ENCODE data around the gene FAM3A.
"Not testable (repeated sequence)": the region's sequence is repeated elsewhere in the genome, so short reads cannot be mapped to it uniquely, and the experiment has no call there.

The FAM3A gene

DNA sequence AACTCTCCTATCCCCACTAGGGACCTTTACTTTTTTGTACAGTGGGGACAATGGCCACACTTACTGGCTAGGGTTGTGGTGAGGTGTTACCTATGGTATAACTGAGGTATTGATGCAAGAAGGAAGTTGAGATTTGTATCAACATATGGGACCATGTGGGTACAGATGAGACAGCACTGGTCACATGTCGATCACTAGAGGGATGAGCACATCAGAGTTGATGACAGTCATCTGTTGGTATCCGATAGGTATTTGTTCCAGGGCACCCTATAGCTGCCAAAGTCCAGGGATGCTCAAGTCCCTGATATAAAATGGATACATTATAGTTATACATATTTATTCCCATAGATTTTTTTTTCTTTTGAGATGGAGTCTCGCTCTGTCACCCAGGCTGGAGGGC, 13.0 kb downstream of the FAM3A start:
- DNase-seq (ENCODE audit: low read depth) = no peak

DNA sequence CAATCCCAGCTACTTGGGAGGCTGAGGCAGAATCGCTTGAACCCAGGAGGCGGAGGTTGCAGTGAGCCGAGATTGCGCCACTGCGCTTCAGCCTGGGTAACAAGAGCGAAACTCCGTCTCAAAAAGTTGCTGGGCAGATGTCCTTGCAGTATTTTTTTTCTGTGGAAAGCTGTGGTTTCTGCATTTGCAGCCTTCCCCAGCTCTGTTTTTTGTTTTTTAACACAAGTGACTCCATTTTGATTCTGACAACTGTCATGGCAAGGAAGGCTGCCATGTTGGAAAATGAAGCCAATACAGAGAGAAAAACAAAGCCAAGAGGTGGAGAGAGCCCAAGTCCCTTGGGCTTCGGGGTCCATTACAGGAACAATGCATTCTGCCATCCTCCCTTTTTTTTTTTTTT, 13.9 kb downstream of the FAM3A start:
- DNase-seq (ENCODE audit: low read depth) = no peak

DNA sequence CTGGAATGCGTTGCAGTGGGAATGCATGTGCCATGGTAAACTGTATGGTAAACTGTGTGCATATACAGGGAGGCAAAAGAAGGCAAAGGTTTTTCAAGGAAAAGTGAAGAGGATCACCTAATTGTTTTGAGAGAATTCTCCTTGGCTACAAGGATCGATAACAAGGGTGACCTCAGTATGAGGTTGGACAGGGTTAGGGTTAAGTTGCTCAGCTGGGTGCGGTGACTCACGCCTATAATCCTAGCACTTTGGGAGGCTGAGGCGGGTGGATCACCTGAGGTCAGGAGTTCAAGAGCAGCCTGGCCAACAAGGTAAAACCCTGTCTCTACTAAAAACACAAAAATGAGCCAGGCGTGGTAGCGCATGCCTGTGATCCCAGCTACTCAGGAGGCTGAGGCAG, 14.6 kb downstream of the FAM3A start:
- DNase-seq (ENCODE audit: low read depth) = not testable (repeated sequence)

DNA sequence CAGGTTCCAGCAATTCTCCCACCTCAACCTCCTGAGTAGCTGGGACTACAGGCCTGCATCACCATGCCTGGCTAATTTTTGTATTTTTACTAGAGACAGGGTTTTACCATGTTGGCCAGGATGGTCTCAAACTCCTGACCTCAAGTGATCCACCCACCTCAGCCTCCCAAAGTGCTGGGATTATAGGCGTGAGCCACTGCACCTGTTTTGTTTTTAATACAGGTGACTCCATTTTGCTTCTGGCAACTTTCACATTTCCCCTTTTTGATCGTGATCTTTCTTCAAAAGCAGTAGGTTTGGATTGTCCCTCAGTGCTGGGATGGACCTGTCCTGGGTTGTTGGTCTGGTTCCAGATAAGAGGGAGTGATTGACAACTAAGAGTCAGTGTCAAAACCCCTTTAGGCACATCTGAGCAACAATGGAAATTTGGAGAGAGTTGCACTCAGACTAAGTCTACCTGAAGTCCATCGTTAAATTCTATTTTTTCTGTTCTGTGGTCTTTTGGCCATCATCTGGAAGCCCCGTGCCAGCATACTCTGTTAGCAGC, 19.4 kb downstream of the FAM3A start:
- DNase-seq (ENCODE audit: low read depth) = not testable (repeated sequence)

DNA sequence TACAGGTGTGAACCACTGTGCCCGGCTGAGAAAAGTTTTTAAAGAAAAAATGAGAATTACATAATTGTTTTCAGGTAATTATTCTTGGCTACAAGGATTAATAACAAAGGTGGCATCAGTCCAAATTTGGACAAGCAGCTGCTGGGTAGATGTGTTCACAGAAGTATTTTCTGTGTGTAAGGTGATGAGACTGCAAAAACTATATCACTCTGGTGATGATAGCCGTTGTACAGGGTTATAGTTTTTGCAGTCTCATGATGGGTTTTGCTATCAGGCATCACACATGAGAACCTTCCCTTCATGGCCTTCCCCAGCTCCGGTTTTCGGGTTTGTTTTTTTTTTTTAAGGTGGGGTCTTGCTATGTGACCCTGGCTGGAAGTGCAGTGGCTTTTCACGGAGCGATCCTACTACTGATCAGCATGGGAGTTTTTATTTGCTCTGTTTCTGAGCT, 20.5 kb downstream of the FAM3A start:
- DNase-seq (ENCODE audit: low read depth) = no peak

DNA sequence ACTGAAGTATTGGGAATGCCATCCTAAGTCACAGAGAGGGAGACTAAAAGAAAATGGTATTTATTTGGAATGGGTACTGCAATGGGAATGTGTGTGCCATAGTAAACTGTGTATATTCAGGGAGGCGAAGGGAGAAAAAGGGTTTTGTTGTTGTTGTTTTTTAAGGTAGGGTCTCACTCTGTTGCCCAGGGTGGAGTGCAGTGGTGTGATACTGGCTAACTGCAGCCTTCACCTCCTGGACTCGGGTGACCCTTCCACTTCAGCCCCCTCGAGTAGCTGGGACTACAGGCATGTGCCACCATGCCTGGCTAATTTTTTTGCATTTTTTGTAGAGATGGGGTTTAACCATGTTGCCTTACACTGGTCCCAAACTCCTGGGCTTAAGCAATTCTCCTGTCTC, 21.3 kb downstream of the FAM3A start:
- DNase-seq (ENCODE audit: low read depth) = no peak

DNA sequence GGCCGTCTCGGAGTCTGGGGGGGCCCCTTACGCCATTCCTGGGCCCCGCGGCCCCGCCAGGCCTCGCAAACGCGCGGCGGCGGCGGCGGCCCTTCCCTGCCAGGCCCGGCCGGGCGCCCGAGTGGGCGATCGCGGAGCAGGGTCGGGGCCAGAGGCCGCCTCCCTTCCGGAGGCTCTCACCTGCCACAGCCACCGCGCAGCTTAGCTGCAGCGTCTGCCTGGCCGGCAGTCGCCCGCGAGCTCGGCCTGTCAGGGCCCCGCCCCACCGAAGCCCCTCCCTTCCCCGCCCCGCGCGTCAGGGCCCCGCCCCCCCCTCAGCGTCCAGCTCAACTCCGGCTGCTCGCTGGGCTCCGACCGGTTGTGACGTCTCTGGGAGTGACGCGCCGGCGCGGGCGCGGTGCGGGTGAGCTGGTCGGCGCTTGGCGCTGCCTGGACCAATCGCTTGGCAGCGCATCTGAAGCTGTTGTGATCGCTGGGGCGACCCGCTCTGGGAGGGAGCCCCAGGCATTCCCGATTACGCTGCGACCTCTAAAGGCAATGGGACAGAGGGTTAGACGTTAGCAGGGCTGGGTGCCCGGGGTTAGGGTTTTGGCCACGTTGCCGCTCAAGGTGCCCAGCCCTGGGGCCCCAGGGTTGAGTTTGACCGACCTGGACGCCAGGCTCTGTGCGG, 25.5 kb downstream of the FAM3A start, which contains the start of gene SLC10A3:
SLC10A3 (minus strand) TSS at position 216 of the 670 bp plus-strand sequence. CDS start 1,689 bp downstream, outside the sequence.
- DNase-seq (ENCODE audit: low read depth) = peak; percentile 87

DNA sequence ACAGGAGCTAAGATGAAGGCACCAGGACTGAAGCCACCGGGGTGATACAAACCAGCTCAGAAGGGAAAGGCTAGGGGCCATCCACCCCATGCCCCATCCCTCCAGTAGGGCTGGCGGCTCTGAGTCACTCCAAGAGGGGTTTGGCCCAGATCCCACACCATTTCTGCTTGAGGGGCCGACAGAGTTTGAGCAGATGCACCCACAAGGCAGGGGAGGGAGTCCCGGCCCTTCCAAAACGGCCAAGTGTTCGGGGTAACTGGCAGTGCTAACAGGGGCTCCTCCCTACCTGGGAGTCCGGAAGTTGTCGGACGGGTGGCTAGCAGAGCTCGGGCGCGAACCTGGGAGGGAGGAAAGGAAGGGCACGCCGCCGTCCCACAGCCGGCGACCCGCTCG, 26.0 kb downstream of the FAM3A start:
- peak; percentile 26 for DNase-seq (ENCODE audit: low read depth)

DNA sequence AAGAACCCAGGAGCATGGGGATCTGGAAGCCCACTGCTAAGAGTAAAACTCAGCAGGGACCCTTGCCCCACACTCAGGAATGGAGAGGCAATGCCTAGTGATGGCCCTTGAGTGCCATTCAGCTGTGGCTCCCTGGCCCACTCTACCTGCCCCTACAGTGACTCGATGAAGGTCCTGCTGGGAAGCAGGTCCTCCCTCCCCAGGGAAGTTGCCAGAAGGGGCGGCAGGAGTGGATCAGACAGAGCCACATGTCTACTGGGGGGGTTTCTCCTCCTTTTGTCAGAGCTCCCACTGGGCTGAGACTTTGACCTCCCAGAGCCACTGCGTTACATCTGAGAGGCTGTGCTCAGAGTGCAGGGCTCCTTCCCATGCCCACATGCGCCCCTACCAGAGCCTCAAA, 26.9 kb downstream of the FAM3A start:
- DNase-seq (ENCODE audit: low read depth) = no peak

DNA sequence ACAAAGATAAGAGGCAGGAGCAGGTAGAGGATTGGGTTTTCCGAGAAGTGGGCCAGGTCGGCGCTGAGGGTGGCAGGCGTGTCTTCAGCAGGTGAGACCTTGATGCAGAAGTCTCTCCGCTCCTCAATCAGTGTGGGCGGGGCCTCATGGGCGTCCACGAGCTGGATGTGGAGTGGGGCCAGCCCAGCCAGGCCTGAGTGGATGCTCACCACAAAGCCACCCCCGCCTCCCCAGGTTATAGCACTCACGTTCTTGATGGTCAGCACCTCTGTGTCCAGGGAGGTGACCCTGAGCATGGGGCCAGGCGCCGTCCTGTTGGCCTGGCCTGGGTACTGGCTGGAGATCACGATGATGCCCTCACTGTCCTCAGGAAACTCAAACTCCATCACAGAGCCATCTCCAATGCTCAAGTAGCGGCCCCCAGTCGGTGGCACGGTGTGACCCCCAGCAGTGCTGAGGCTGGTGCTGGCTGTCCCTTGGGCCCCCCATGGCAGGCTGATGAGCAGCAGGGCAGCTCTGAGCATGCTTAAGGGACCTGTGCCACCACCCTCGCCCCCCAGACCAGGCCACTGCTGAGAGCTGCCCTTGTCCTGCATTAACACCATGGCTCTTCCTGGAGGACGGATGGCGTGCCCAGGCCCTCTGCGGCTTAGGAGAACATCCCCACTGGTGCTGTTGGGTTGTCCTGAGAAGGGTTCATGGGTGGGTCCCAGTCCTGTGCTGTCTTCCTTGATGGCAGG, 27.5 kb downstream of the FAM3A start:
- DNase-seq (ENCODE audit: low read depth) = no peak

DNA sequence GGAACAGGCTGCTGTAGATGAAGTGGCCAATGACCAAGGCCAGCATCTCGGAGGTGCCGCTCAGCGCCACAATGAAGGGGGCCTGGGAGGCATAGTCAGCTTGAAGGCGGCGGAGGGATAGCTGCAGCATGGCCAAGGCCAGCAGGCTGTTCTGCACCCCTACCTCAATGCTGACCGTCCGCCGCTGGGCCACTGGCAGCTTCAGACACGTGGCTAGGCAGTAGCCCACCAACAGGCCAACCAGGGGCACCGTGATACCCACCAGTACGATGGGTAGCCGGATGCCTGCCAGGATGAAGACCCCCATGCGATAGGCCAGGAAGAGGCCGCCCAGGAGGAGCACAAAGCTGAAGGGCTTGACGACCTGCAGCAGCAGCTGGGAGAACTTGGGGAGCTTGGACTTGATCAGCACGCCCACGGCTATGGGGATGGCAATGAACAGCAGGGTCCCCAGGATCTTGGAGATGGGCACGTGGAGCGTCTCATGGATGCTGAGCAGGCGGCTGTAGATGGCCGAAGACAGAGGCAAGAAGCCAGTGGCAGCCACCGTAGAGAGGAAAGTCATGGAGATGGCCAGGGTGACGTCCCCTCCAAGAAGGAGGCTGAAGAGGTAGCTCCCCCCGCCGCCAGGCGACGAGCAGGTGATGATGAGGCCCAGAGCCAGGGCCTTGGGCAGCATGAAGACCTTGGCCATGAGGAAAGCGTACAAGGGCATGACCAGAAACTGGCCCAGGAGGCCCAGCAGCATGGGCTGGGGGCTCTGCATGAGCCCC, 28.3 kb downstream of the FAM3A start:
- DNase-seq (ENCODE audit: low read depth) = no peak

DNA sequence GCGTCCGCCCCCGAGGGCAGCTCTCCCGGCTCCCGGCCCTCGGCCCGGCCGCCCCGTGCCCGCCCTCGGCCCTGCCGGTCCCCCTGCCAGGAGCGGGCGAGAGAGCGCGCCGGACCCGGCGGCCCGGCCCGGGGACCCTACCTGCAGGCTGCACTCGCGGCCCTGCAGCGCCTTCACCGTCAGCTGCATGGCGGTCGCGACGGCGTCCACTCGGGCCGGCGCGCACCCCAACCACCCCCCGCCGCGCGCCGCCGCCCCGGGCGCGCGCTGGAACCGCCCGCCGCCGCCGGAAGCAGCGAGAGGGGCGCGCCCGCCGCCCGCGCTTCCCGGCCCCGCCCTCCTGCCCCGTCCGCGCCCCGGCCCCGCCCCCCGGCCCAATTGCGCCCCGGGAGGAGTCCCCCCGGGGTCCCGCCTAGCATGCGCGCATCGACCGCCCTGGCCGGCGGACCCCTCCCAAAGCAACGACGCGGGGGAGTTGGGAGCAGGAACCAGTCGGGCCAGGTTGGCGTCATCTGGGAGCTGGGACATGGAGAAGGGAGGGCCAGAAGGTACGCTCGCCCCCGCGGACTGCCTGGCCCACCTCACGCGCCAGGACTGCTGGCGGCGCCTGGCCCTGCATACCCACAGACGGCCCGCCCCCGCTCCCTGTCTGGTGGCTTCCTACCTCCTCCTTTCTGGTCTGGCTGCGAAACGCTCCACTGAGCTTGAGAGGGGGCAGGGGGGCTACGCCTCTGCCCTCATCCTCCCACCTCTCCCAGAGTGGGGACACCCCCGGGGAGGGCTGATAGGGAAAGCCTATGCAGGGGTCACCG, 29.4 kb downstream of the FAM3A start, which contains the start of gene UBL4A:
UBL4A (minus strand) TSS at position 220 of the 812 bp plus-strand sequence; CDS start at position 189, 31 bp downstream.
- no peak for DNase-seq (ENCODE audit: low read depth)

DNA sequence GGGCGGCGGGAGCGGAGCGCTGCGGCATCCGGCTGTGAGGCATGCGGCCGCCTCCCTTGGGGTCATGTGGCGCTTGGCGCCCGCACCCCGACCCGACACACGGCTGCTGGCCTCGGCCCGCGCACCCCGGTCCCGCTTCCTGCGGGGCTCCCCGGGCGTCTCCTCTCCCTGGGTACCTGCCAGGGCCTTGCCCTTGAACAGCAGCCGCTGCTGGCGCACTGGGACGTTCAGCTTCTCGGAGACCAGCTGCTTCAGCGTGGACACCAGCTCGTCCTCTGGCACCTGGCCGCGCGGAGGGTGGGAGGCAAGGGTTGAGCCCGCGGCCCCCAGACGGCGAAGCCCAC, 30.0 kb downstream of the FAM3A start:
- no peak for DNase-seq (ENCODE audit: low read depth)

DNA sequence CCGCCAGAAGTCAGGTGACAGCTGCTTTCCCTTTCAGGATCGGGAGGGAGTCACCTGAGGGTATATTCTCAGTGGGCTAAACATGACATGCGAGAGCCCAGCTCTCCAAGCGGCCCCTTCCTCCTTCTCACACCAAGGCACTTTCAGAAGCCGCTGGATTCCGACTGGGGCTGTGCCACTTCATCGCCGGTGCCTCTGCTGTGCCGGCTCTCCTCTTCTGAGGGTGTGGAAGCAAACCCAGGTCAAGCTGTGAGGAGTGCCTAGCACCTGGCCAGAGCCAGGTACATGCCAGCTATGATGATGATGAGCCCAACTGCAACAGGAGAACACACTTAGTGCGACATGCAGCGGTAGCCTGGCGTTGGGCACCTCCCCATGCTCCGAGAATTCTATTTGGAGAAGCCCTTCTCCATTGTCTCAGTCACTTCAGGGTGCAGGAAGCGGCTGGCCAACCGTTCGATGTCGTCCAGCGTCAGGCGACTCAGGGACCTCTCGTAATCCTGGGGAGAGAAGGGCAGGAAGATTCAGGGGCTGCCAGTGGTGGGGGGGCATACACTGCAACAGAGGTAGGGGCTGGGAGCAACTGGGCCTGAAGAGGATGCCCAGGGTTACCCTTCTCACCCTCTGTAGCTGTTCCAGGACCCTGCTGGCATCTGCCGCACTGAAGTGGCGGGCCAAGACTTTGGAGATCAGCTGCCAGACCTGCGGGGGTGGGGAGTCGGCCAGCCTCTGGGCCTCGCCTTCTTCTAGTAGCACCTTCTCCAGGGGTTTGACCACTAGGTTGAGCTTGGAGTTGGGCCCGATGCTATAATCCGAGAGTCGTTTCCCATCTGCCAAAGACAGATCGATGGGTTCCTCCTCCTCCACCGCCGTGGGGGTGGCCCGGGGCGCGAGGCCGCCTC, 30.6 kb downstream of the FAM3A start:
- DNase-seq (ENCODE audit: low read depth) = no peak

DNA sequence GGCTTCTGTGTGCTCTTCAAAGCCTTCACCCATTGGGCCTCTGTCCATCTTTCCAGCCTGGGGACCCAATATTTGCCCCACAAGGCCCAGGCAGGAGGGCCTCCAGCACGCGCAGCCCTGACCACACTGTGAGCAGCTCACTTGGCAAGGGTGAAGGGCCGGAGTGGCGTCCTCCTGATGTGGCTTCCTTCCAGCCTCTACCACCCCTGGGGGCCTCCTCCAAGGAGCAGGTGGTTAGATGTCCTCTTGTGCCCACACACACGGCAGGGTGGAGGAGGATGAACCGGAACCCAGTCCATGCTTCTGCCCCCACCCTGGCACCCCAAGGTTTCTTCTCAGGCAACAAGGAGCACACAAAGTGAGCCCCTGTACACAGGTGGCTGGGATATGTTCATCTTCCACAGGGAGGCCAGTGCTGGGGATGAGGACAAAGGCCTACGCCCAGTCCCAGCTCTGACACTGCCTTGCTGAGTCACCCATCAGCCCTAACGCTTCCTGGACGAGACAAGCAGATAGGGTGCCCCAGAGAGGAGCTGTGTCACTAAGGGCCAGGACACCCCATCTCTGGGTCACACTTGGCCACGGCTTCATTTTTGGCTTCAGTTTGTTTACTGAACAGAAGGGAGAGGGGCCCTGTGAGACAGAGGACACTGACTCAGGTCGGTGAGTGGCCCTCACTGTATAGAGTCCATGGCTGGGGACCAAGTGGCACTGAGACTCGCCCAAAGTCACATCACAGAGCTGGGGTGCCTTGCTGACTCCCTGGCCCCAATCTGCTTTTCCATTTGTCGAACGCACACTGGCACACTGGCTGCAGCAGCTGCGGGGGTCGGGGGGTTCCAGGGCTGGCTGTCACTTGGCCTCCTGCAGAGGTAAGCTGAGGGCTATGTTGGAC, 31.5 kb downstream of the FAM3A start:
- DNase-seq (ENCODE audit: low read depth) = no peak

DNA sequence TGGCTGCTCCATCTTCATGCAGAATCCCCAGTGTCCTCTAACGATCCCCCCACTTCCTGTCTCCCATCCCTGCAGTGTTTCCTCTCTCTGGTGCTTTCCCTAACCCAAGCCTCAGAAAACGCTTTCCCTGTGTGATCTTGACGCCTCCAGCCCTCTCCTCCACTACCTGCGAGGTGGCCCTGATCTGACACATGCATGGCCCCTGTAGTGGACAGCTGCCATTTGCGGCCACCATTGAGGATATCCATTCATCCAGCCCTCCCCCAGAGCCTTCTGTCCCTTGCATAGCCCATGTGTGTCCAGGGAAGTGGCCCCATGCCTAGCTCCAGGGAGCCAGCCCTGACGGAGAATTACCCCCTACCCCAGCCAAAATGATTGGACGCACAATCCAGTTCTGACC, 32.7 kb downstream of the FAM3A start:
- DNase-seq (ENCODE audit: low read depth) = no peak

DNA sequence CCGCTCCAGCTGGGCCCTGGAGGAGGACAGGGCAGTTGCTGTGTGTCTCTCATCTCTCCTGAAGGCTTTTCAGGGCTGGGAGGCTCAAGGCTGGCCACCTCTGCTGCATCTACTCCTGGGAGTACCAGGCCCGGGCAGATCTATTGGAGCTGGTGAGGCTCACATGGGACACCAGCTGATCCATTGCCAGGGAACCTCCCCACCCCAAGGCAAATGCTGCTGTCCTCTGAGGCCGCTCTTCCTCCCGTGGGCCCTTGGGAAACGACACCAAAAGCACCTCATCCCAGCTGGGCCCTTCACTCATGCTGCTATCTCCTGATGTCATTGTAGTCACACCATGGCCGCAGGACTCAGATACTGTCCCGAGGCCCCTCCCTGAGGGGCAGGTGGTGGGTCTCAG, 33.2 kb downstream of the FAM3A start:
- DNase-seq (ENCODE audit: low read depth) = no peak

DNA sequence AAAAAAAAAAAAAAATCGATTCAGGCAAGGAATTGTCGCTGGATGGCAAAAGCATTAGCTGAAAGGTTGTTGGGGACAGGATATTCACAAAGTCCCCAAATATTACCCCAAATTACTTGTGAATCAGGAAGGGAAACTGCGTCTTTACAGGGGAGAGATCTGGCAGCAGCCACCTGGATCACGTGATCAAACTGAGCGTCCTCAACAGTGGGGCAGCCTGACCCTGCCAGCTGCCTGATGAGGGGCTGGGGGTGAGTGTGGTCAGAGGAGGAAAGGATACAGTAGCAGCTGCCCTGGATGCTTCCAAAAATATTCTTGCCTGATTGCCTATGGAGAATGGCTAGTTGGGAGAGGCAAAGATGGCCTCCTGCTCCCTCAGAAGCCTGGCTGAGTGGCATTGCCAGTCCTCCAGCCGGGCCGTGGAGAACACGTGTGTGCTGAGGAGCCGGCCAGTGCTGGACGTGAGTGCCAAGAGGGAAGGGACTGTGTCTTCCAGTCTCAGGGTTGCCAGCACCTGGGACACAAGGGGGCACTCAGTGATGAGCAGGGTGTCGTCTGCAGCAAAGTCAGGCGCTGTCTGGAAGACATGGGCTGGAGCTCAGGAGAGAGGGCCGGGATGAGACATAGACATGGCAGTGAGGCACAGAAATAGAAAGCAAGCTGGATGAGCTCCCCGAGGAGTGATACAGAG, 34.0 kb downstream of the FAM3A start:
- no peak for DNase-seq (ENCODE audit: low read depth)

DNA sequence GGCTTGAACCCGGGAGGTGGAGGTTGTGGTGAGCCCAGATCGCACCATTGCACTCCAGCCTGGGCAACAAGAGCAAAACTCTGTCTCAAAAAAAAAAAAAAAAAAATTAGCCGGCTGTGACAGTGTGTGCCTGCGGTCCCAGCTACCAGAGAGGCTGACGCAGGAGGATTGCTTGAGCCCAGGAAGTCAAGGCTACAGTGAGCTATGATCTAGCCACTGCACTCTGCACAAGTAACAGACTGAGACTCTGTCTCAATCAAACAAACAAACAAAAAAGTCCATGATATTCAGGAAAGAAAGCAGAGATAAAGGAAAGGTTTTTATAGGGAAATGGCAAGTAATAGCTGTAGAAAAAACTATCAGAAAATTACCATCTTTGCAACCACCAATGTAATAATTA, 34.8 kb downstream of the FAM3A start:
- DNase-seq (ENCODE audit: low read depth) = no peak
